HUES6 (cell line): ENCODE data around the gene GJD2.

Experiments used
- H3K27ac ChIP-seq: 2 replicates; pipeline ENCODE4 v1.7.0; 2013; ENCODE audit warnings: low read depth, mild to moderate bottlenecking, low read length, inconsistent platforms
- H3K27me3 ChIP-seq: 2 replicates; pipeline ENCODE4 v1.6.1; 2013; ENCODE audit warnings: low read length; ENCODE audit not compliant: control insufficient read depth, insufficient read depth
- H3K36me3 ChIP-seq: 2 replicates; pipeline ENCODE4 v1.6.1; 2013; ENCODE audit warnings: low read length; ENCODE audit not compliant: control insufficient read depth, insufficient read depth
- H3K4me1 ChIP-seq: 2 replicates; pipeline ENCODE4 v1.6.1; 2013; ENCODE audit warnings: low read length; ENCODE audit not compliant: control insufficient read depth, insufficient read depth
- H3K4me3 ChIP-seq: 2 replicates; pipeline ENCODE4 v1.5.1; 2013; ENCODE audit warnings: low read depth, low read length
- H3K9ac ChIP-seq: one replicate; pipeline ENCODE4 v1.6.1; 2013; ENCODE audit warnings: mild to moderate bottlenecking, low read length
- H3K9me3 ChIP-seq: 2 replicates; pipeline ENCODE4 v1.6.1; 2013; ENCODE audit warnings: low read depth, low read length; ENCODE audit not compliant: control insufficient read depth, insufficient read depth

GJD2 gene

GRCh38 chr15:34753236-34753894, 1.4 kb downstream of the GJD2 start:
- H3K9me3 ChIP-seq, result no peaks in the 10 kb centered on the region
- no peaks in the 10 kb centered on the region for H3K36me3 ChIP-seq
- 0 out of 2 replicates have a peak, but pooled peaks cover 2% of the 10 kb centered on the region for H3K4me1 ChIP-seq
- no peak overlapping the region for H3K27ac ChIP-seq
- H3K4me3 ChIP-seq, result peak overlapping the region; percentile 40; the same call in 1 of the 2 replicates
- H3K9ac ChIP-seq, result no peak overlapping the region
- H3K27me3 ChIP-seq, result peaks cover 88% of the 10 kb centered on the region

DNA sequence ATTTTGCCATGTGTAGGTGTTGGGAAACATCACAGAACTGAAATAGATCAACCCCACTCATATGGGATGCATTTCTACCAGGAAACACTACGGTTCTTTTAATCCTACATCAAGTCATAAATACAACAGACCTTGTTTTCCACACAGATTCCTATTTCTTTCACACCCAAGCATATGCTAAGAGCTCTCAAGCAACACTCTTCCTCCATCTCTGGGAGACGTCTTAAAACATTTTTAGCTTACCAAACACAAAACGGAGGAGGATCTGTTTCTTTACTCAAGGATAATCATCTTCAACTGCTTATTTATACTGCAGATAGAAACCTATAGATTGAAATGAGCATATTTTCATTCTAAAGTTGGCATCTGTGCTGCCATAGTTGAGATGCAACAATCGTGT, 5.1 kb downstream of the GJD2 start:
- Histone ChIP-seq H3K27me3 (peaks cover 57% of the 10 kb centered on the region), H3K4me3 (no peak overlapping the region), H3K27ac (no peak overlapping the region), H3K4me1 (0 out of 2 replicates have a peak, but pooled peaks cover 2% of the 10 kb centered on the region), H3K9ac (no peak overlapping the region), H3K36me3 (no peaks in the 10 kb centered on the region), H3K9me3 (no peaks in the 10 kb centered on the region)

GRCh38 chr15:34739346-34739745, 15.5 kb downstream of the GJD2 start:
- Histone ChIP-seq H3K4me3 (no peak overlapping the region), H3K4me1 (no peaks in the 10 kb centered on the region), H3K9me3 (no peaks in the 10 kb centered on the region), H3K27me3 (peaks cover 14% of the 10 kb centered on the region; the same call in 1 of the 2 replicates), H3K27ac (no peak overlapping the region), H3K36me3 (no peaks in the 10 kb centered on the region), H3K9ac (no peak overlapping the region)

- Histone ChIP-seq H3K9ac (no peak overlapping the region), H3K27me3 (peaks cover 10% of the 10 kb centered on the region; the same call in 1 of the 2 replicates), H3K27ac (no peak overlapping the region), H3K4me1 (no peaks in the 10 kb centered on the region), H3K36me3 (no peaks in the 10 kb centered on the region), H3K4me3 (no peak overlapping the region), H3K9me3 (no peaks in the 10 kb centered on the region)
Observed at GRCh38 chr15:34738002-34738401, 16.8 kb downstream of the GJD2 start.

DNA sequence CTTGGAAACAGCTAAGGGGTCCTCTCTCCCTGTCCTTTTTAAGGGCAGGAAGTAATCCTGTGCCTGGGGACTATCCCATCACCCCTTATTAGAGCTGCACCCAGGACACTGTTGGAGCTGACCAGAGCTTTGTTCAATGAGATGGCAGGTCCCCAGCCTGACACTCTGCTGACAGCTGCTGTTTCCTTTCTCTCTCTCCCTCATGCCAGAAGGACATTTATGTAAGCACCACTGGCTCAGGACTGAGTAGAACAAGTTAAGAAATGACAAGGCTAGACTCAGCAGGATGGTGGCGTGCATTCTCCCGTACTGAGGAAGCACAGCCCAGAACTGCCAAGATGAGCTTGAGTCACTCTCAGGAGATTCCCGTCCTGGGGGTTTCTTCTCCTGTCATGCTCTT, 17.3 kb downstream of the GJD2 start:
- Histone ChIP-seq H3K36me3 (no peaks in the 10 kb centered on the region), H3K4me1 (0 out of 2 replicates have a peak, but pooled peaks cover 3% of the 10 kb centered on the region), H3K4me3 (no peak overlapping the region), H3K27ac (no peak overlapping the region), H3K27me3 (peaks cover 10% of the 10 kb centered on the region; the same call in 1 of the 2 replicates), H3K9me3 (no peaks in the 10 kb centered on the region), H3K9ac (no peak overlapping the region)

GRCh38 chr15:34734303-34734702, 20.5 kb downstream of the GJD2 start:
- Histone ChIP-seq H3K4me1 (0 out of 2 replicates have a peak, but pooled peaks cover 3% of the 10 kb centered on the region), H3K4me3 (no peak overlapping the region), H3K27me3 (peaks cover 8% of the 10 kb centered on the region; the same call in 1 of the 2 replicates), H3K9me3 (no peaks in the 10 kb centered on the region), H3K36me3 (no peaks in the 10 kb centered on the region), H3K9ac (no peak overlapping the region), H3K27ac (no peak overlapping the region)

GRCh38 chr15:34733621-34734020, 21.2 kb downstream of the GJD2 start:
- Histone ChIP-seq H3K9ac (no peak overlapping the region), H3K27ac (no peak overlapping the region), H3K4me1 (peaks cover 6% of the 10 kb centered on the region; the same call in 1 of the 2 replicates), H3K27me3 (peaks cover 4% of the 10 kb centered on the region; the same call in 1 of the 2 replicates), H3K36me3 (no peaks in the 10 kb centered on the region), H3K9me3 (no peaks in the 10 kb centered on the region), H3K4me3 (no peak overlapping the region)

DNA sequence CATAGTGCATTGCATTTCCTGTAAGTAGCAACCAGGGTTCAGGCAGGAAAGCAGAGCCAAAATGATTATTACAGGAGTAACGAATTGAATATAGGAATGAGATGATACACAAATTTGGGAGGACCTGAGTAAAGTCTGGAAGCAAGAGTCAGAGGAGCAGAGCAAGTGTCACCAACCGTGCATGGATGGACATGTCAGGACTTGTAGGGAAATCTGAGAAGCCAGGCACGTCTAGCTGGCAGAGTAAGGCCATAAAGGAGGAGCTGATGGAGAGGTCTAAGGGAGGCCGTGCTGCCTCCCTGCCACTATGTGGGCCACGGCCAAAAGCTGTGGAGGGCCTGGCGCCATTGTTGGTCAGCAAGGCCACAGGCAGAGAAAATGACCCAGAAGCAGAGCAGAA, 22.4 kb downstream of the GJD2 start:
- no peak overlapping the region for H3K9ac ChIP-seq

GRCh38 chr15:34730701-34731100, 24.1 kb downstream of the GJD2 start:
- Histone ChIP-seq H3K36me3 (no peaks in the 10 kb centered on the region), H3K4me1 (peaks cover 19% of the 10 kb centered on the region), H3K4me3 (no peak overlapping the region), H3K27ac (no peak overlapping the region), H3K9me3 (peaks cover 7% of the 10 kb centered on the region; the same call in 1 of the 2 replicates), H3K9ac (no peak overlapping the region), H3K27me3 (no peaks in the 10 kb centered on the region)

More for the DNA sequence above, 22.4 kb downstream of the GJD2 start:
- Histone ChIP-seq H3K27ac (no peak overlapping the region), H3K4me1 (peaks cover 6% of the 10 kb centered on the region; the same call in 1 of the 2 replicates), H3K9me3 (peaks cover 2% of the 10 kb centered on the region; the same call in 1 of the 2 replicates), H3K36me3 (no peaks in the 10 kb centered on the region), H3K4me3 (no peak overlapping the region), H3K27me3 (no peaks in the 10 kb centered on the region; the same call in 1 of the 2 replicates)

- Histone ChIP-seq H3K9me3 (peaks cover 7% of the 10 kb centered on the region; the same call in 1 of the 2 replicates), H3K4me3 (no peak overlapping the region), H3K27me3 (no peaks in the 10 kb centered on the region), H3K27ac (no peak overlapping the region), H3K4me1 (peaks cover 24% of the 10 kb centered on the region), H3K36me3 (no peaks in the 10 kb centered on the region), H3K9ac (no peak overlapping the region)
Observed at GRCh38 chr15:34729886-34730285, 24.9 kb downstream of the GJD2 start.

- no peaks in the 10 kb centered on the region for H3K36me3 ChIP-seq
- peaks cover 7% of the 10 kb centered on the region; the same call in 1 of the 2 replicates for H3K9me3 ChIP-seq
- no peak overlapping the region for H3K4me3 ChIP-seq
- H3K27me3 ChIP-seq, result no peaks in the 10 kb centered on the region
- H3K9ac ChIP-seq, result no peak overlapping the region
- peaks cover 24% of the 10 kb centered on the region for H3K4me1 ChIP-seq
- no peak overlapping the region for H3K27ac ChIP-seq
Observed at GRCh38 chr15:34729056-34729455, 25.7 kb downstream of the GJD2 start.
